HepG2 (cell line): ENCODE results near the gene ARG1.

Experiments
- HNRNPH1 ChIP-seq: fragments of 200-400 bp; formaldehyde crosslinking; optimal IDR thresholded peaks from 2 replicates; pipeline ENCODE3; 2017; ENCODE audit warnings: mild to moderate bottlenecking, low read depth, low read length
- PLSCR1 ChIP-seq: sonication (generic); formaldehyde crosslinking; IDR thresholded peaks from 2 replicates; pipeline ENCODE4 v1.5.0; 2020; ENCODE audit warnings: missing genetic modification reagents, mild to moderate bottlenecking, borderline replicate concordance
- POLR2A ChIP-seq, 2 experiments: IDR thresholded peaks; 2 replicates each; pipeline ENCODE4 v1.6.1; 2011; ENCODE audit warnings: low read depth in 2 of 2, low read length in 2 of 2, mild to moderate bottlenecking in 1 of 2, moderate library complexity in 1 of 2; ENCODE audit not compliant: insufficient read depth in 1 of 2
- TAF1 ChIP-seq: sonication (generic); formaldehyde crosslinking; IDR thresholded peaks from 2 replicates; pipeline ENCODE4 v1.4.0; 2020; ENCODE audit warnings: missing genetic modification reagents
- TFAP4 ChIP-seq: sonication (generic); IDR thresholded peaks from 2 replicates; pipeline ENCODE4 v1.6.1; 2016; ENCODE audit warnings: low read depth, borderline replicate concordance
- ZNF12 ChIP-seq: sonication (generic); formaldehyde crosslinking; IDR thresholded peaks from 2 replicates; pipeline ENCODE4 v1.5.0; 2020; ENCODE audit warnings: missing genetic modification reagents

- TF ChIP-seq TFAP4, result no peak
- no peak for TF ChIP-seq PLSCR1
- no peak for TF ChIP-seq POLR2A (IDR thresholded peaks at IDR 0.05; ENCODE audit: insufficient read depth in 1 of 2, low read depth in 2 of 2, low read length in 2 of 2)
- no peak for TF ChIP-seq ZNF12 (CRISPR knock-in tag)
- TF ChIP-seq TAF1 (CRISPR knock-in tag), result no peak
- no peak for TF ChIP-seq HNRNPH1
Observed at GRCh38 chr6:131594074-131594473, 21.0 kb downstream of the ARG1 start.
